NCI-H82 treated with DMSO at 0.1 percent for 48 hours (cell line): ENCODE measurements around the gene HADHB.
A peak's percentile ranks its signal among the peaks of the same experiment; 100 is the strongest.

Experiments
- DNase-seq: peaks from one replicate; lab custom pipeline; 2025; ENCODE audit not compliant: unreplicated experiment; lab: John Stamatoyannopoulos, UW

The HADHB gene

DNA sequence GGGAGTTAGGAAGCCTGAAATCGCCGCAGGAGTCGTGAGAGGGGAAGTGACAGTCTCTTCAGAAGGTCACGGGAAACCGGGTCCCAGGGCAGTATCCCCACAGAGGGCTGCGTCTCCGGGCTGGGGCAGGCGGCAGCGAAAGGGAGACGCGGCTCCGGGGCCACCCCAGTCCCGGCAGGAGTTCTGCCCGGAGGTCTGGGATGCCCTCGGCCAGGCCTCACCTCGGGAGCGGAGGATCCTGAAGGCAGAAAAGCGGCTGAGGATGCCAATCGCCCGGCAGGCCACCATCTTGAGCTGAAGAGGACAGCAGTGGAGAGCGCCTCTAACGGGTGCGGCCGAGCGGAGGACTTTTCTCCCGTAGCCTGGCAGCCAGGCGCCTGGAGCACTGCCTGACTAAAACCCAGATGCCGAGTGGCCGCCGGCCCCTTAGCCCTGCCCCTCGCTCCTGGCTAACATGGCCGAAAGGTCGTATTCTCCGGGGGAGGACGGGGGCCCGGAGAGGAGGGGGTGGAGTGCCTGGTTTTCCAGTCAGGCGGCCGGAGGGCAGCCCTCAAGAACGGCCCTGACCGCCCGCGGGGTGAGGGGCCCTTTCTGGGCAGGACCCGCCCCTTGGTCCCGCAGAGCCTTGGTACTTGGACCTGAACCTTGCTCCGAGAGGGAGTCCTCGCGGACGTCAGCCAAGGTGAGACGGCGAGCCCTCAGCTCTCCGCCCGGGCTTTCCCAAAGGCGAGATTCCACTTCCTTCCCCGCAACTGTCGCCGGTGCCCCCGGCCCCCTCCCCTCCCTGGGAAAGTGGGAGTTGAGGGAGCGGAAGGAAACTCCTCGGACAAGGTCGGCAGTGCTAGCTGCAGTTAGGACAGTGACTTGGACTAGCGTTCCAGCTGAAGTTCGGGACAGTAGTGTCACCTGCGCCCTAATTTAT, at the start of gene HADHB, which contains the start of gene HADHA:
Gene HADHB, plus strand, starts transcription at position 631 of the 922 bp plus-strand sequence. CDS start 9,316 bp downstream, outside the sequence.
Gene HADHA, minus strand, starts transcription at position 324 of the 922 bp plus-strand sequence. Its CDS starts 36 bp downstream, at position 288.
- DNase-seq = peak; percentile 67

DNA sequence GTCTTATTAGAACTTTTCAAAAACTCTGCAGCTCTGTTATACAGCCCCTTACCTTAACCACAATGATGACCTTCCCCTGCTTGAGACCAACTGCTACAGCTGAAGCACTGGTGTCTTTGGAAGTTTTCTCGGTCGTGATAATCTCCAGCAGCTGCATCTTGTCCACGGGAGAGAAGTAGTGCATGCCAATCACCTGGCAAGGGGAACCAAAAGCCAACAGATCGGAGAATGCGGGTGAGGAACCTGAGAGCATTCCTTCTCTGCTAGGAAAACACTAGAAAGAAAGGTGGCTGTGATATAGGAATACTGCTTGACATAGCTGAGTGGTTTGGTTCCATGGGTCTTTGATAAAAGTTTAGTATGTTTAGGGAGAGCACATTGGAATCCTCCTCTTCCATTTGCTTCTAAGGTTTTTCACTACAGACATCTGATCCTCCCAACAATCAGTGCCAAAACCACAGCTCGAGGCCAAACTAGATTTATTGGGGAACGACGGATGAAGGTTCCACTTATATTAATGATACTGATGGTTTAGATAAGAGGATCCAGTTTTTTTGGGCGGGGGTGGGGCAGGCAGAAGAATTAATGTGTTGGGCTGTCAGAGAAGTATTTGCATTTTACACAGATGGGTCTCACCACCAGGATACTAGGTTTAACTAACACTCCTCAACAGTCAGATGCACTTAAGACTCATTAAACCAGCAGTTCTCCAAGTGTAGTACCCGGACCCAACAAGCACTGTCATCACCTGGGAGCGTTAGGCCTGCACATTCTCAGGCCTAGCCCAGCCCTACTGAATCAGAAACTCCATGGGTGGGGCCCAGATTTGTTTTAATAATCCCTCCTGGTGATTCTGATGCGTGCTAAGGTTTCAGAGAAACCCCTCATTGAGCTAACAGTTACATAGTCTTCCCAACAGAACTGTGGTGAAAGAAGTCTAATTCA, 49.4 kb upstream of the HADHB start:
- DNase-seq = no peak

DNA sequence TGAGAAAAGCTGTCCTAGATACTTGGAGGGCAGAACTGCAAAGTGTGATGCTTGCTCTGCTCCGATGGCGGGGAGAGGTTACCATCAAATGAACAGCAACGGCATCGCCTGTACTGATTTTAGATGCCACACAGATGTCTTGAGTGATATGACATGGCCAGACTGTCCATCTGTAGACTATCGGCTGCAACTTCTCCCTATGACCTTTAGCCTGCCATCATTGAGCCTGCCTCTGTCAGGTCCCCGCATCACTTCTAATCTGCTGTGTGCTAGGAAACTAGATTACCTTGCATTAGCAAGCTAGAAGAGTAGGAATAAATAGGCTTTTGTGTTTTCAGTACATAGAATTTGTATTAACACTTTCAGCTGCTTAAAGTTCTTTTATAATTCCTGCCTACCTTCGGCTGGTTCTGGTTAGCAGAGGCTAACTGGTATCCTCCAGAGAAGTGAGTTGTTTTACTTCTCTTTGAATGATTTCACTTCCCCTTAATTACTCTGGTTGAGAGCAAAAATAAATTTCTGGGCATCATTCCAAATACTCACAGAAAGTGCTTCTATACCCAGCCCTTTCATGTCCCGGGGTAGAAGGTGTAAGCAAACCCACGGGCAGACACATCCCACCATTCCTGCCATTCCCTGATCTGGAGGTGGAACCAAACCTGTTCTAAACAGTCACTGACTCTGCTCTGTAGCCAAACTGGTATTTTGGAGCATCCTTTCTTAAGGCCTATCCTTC, 47.9 kb upstream of the HADHB start:
- no peak for DNase-seq

DNA sequence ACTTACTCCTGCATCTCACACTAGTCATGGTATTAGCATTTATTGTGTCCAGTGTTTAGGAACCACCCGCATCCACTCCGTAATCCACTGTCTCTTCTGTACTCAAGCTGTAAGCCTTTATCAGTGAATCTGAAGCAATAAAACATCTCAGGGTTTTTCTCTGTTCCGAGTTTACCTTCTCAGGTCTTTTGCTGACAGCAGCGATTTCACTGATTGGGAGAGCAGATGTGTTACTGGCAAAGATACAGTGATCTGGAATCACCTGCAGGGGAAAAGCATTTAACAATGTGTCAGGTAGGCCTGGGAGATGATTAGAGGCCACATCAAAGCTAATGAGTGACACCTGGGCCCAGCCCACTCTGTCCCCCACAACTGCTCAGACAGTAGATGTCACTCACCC, 47.2 kb upstream of the HADHB start:
- DNase-seq = no peak

DNA sequence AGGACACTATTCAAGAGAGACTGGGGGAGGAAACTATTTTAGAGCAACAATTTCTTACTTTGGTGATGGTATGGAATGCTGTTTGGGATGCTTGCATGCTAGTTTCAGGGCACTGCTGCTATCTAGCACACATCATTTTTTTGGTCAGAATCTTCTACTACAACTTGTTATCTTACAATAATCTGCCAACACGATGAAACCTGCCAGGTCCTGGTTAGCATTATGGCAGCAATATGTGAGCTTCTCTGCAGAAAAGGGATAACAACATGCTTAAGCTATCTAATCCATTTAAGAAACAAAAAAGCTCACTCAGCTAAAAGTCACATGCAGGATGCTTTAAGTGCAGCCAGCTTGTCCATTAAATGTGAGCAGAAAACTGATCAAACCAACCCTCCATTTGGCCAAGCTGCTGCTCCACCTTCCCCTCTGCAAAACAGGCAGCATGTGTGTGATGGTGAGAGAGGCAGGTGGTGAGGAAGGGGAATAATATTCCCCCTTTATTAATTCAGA, 41.7 kb upstream of the HADHB start:
- peak; percentile 77 for DNase-seq

DNA sequence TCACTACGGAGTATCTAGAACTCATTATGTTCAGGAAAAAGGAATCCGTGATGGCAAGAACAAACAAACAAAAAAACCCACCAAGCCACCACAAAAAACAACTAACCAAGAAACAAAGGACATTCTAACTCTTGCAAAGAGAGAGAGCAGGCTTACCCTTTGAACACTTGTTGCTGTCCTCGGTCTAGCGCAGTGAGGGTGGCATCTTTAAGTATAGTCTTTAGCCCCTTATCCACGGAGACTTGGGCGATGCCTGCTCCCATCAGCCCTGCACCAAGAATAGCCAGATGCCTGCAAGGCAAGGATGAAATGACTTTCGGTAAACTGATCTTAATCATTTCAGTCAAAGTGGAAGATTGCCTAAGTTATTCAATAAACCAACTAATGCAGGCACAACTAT, 40.8 kb upstream of the HADHB start:
- DNase-seq = no peak

DNA sequence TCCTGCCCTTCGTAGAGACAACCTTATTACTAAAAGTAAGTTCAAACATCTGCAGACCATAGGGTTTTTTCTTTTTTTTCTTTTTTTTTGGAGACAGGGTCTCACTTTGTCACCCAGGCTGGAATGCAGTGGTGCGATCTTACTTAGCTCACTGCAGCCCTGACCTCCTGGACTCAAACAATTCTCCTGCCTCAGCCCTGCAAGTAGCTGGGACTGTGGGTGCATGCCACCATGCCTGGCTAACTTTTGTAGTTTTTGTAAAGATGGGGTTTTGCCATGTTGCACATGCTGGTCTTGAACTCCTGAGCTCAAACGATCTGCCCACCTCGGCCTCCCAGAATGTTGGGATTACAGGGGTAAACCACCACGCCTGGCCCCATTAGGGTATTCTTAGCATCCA, 32.7 kb upstream of the HADHB start:
- no peak for DNase-seq

DNA sequence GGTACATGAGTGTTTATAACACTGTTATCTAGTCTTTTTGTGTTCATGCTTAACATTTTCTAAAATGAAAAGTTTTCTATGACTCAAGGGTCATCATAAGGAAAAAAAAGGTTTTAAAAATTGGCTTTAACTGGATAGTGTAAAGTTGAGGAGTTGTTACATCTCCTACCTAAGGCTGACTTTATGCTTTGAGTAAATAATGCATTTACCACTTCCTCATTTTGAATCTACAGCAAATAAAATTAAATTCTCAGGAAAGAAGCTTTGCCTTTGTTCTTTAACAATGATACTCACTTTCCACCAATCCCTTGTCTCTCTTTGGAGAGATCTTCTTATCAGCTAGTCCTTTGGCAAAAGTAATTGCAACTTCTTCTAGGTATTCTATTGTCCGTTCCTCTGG, 30.0 kb upstream of the HADHB start:
- DNase-seq = no peak

DNA sequence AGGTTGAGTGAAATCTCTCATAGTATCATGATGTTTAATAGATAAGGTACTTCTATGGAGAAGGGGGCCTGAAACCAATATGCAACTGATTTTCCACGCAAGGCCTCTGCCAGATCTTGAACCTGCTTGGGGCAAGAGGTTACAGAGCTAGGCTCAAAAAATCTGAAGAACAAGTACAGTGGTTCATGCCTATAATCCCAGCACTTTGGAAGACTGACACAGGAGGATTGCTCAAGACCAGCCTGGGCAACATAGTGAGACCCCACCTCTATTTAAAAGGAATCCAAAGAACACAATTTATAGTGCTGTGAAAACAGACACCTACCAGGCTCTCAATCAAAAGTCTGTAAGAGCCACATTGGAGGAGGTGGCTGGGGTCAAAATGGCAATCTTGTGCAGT, 28.9 kb upstream of the HADHB start:
- DNase-seq = no peak

DNA sequence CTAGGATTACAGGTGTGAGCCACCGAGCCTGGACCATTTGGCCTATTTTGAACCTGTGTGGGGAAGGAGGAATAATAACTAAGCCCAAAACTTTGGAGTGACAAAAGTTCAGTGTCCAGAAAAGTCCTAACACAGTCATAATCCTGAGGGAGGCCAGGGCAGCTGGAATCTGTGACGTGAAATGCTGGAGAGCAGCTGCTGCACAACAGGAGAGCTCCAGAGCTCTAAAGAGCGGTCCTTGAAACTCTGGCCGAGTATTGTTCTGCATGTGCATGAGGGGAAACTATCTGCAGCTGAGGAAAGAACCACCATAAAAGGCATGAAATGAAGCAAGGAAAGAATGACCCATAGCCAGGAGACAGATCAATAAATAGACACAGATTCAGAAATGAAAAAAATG, 28.2 kb upstream of the HADHB start:
- no peak for DNase-seq

DNA sequence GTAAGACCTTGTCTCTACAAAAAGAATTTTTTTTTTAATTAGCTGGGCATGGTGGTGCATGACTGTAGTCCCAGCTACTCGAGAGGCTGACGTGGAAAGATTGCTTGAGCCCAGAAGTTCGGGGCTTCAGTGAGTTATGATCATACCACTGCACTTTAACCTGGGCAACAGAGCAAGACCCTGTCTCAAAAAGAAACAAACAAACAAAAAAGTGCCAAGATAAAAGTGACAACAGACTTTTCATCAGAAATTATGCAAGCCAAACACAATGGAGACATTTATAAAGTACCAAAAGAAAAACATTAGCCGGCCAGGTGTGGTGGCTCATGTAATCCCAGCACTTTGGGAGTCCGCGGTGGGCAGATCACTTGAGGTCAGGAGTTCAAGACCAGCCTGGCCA, 27.0 kb upstream of the HADHB start:
- no peak for DNase-seq

DNA sequence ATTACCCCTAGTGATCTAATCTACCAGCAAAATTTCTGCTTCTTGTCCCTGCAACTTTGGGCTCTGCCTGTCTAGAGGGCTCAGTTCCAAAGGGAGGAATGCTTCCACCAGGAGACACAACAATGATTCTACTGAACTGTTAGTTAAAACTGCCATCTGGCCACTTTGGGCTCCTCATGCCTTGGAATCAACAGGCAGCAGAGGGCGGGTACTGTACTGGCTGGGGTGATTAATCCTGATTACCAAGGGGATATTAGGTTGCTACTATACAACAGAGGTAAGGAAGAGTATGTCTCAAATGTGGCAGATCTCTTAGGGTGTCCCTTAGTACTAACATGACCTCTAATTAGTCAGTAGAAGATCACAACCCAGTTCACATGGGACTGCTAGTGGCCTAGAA, 21.7 kb upstream of the HADHB start:
- DNase-seq = peak; percentile 84

DNA sequence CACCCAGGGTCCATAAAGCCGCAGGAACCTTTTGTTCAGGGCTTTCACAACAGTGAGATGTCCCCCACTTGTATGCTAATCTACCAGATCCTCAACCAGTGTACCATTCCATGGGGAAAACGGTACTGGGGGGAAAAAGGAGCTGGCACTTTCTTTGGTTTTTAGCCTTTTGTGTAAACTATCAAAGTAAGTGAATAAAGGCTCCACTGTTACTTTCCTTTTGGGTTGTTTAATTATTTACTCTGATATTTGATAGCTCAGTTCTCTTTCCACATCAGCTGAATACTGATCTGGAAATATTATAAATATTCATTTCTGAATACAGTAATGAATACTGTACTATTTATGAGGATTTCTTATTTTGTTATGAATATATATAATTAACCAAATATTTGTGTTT, 20.6 kb upstream of the HADHB start:
- no peak for DNase-seq

DNA sequence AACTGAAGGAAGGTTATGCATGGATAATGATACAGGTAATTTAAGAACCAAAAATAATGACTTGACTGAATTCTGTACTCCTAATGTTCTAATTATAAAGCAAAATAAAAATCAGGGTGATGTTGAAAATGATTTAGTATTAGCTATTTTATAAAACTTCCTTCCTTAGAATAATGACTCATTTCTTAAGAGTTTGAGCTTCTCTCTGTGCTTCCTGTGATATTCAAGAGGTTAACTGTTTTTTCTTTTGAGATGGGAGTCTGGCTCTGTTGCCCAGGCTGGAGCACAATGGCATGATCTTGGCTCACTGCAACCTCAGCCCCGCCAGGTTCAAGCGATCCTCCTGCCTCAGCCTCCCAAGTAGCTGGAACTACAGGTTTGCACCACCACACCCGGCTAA, 15.1 kb upstream of the HADHB start:
- DNase-seq = no peak

DNA sequence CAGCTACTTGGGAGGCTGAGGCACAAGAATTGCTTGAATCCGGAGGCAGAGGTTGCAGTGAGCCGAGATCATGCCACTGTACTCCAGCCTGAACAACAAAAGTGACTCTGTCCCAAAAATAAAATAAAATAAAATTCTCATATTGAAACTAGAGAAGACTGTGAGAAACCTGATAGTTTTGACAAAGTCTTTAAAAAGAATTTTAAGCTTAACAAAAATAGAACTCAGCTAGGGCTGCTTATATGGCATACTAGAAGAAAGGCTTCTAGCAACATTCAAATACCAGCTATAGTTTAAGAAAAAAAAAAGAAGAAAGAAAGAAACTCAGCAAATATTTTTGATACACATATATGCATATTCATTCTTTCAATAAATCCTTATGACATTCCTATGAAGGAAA, 13.9 kb upstream of the HADHB start:
- no peak for DNase-seq

DNA sequence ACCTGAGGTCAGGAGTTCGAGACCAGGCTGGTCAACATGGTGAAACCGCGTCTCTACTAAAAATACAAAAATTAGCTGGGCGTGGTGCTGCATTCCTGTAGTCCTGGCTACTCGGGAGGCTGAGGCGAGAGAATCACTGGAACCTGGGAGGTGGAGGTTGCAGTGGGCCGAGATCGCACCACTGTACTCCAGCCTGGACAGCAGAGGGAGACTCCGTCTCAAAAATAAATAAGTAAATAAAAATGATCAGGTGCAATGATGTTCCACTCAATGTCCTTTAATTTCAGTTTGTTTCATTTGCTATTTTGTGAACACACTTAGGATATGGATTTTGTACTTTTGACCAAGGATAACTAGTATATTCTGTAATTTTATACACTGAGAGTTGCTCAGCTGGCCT, 9.7 kb upstream of the HADHB start:
- no peak for DNase-seq

DNA sequence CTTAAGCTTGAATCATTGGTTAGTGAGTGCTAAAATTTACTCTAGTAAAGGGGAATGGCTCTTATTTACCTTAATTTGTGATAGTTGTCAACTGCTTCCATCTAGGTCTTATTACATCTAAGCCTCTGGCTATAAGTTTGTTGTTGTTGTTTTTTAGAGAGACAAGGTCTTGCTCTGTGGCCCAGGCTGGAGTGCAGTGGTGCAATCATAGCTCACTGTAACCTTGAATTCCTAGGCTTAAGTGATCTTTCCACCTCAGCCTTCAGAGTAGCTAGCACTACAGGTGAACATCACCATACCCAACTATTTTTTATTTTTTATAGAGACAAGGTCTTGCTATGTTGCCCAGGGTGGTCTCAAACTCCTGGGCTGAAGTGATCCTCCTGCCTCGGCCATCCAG, 6.9 kb upstream of the HADHB start:
- DNase-seq = no peak

DNA sequence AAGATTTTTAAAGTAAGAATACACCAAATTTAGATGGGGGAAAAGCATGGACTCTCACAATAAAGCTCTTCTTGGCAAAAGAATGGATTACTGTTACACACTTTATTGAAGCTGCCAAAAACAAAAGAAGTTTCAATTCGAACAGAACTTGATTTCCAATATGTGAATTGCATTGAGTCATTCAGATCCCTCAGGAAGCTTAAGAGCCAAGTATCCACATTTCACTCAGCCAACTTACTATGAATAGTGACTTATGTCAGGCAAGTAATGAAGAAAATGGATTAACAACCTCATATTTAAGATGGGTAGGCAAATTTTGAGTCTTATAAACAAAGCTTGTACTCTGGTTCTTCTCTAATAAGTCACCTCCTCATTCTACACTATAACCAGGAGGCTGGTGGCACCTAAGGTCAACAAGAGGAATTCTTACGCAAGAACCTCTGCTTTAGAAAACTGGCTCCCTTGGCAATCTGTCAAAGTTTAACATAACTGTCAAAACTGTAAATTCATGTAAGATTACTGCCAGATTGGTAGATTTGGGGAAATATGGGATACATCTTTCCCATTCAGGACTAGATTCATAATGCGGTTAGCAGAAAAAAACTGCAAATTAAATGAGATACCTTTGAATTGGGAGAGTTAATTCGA, 6.3 kb upstream of the HADHB start:
- no peak for DNase-seq

DNA sequence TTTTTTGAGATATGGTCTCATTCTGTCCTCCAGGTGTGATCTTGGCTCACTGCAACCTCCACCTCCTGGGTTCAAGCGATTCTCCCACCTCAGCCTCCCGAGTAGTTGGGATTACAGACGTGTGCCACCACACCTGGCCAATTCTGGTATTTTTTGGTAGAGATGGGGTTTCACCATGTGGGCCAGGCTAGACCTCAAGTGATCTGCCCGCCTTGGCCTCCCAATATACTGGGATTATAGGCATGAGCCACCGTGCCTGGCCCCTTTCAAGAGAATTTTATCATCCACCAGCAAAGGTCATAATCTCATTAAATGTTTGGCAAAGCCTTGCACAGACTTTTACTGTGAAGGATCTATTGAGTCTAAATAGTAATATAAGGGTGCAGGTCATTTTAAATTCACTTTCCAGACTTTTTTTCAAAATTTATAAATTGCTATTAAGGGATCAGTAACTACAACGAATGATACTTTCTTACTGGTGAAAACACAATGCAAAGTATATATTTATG, 2.8 kb upstream of the HADHB start:
- peak; percentile 63 for DNase-seq
